Vagina (tissue), 2 donors: ENCODE results near the gene PCDHB7.

ENCODE experiments used
- POLR2A ChIP-seq, 2 donors: fragments of 450-650 bp; IDR thresholded peaks; one replicate each; pipeline ENCODE4 v1.6.1; 2017; ENCODE audit warnings: antibody characterized with exemption in 2 of 2, mild to moderate bottlenecking in 2 of 2, moderate library complexity in 2 of 2
- TF ChIP-seq, protein P1 (sequence below), 3 experiments: fragments of 450-650 bp in 2 of 3; fragments of 200-600 bp in 1 of 3; sonication (generic) in 1 of 3; IDR thresholded peaks; one replicate each; pipeline ENCODE4 v1.5.1; 2017 to 2019; ENCODE audit warnings: antibody characterized with exemption in 3 of 3, mild to moderate bottlenecking in 2 of 3, moderate library complexity in 2 of 3

GRCh38 chr5:141150993-141151325 lies 21.5 kb upstream of the PCDHB7 start:
- TF ChIP-seq POLR2A (IDR thresholded peaks at IDR 0.05), result no peak
- TF ChIP-seq, protein P1, sequence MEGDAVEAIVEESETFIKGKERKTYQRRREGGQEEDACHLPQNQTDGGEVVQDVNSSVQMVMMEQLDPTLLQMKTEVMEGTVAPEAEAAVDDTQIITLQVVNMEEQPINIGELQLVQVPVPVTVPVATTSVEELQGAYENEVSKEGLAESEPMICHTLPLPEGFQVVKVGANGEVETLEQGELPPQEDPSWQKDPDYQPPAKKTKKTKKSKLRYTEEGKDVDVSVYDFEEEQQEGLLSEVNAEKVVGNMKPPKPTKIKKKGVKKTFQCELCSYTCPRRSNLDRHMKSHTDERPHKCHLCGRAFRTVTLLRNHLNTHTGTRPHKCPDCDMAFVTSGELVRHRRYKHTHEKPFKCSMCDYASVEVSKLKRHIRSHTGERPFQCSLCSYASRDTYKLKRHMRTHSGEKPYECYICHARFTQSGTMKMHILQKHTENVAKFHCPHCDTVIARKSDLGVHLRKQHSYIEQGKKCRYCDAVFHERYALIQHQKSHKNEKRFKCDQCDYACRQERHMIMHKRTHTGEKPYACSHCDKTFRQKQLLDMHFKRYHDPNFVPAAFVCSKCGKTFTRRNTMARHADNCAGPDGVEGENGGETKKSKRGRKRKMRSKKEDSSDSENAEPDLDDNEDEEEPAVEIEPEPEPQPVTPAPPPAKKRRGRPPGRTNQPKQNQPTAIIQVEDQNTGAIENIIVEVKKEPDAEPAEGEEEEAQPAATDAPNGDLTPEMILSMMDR (IDR thresholded peaks at IDR 0.05), result no peak
